ENCODE measurements around the gene MOV10L1. TPM values are rescaled to one million over a fixed set of nuclear protein-coding genes. Genes with fewer than 3 reads are reported as not detected.

The MOV10L1 gene
- total and polyA plus RNA-seq, 9 of the 15 experiments (the other 6 are each of a cell fraction or from before 2014, with no cell fraction given) = 0.06 to 0.43 (median 0.15) TPM

GRCh38 chr22:50045211-50046018 is 44.4 kb upstream of the MOV10L1 start:
- WGBS (ENCODE audit: insufficient coverage, low coverage, missing lambda C conversion rate) = 15% methylated on average over 20 of the region's 35 CpGs
- no peaks in the 10 kb centered on the region for H3K9me3 ChIP-seq (replicated peaks; ENCODE audit: control insufficient read depth, insufficient read depth, low read depth, low read length)
- intact Hi-C loops (cut with micrococcal nuclease) = no loop called here
- H3K4me1 ChIP-seq (replicated peaks in 1 of 2; ENCODE audit: control insufficient read depth in 2 of 2, insufficient read depth in 2 of 2, low read length in 2 of 2) = peaks cover 0 to 33% of the 10 kb centered on the region in 2 experiments; a peak in 2 of 5 replicates
- no peak overlapping the region for H3K4me3 ChIP-seq
- BruUV-seq (replicated peaks) = no TSS peak
- no peak overlapping the region for H3K4me2 ChIP-seq (ENCODE audit: insufficient read depth, low read length)
- peaks cover 2 to 60% of the 10 kb centered on the region in 2 experiments; a peak in 3 of 5 replicates for H3K27me3 ChIP-seq (ENCODE audit: control insufficient read depth in 2 of 2, insufficient read depth in 2 of 2, low read length in 2 of 2)
- H3K9me1 ChIP-seq (ENCODE audit: control insufficient read depth, insufficient read depth, low read length) = no peaks in the 10 kb centered on the region
- no peak overlapping the region for H2AFZ ChIP-seq (ENCODE audit: low read depth, low read length)
- no peak overlapping the region for H3K9ac ChIP-seq (ENCODE audit: insufficient read depth in 1 of 2, low read depth in 2 of 2, low read length in 2 of 2)
- H3K36me3 ChIP-seq (ENCODE audit: control insufficient read depth, insufficient read depth, low read length) = no peaks in the 10 kb centered on the region
- ChIA-PET CTCF (ENCODE audit: low intra/inter-chr PET ratio) (no interaction called here), POLR2A (interaction anchor here (0.7 kb wide), 1 partner anchor 15 kb away, joined by 4 read pairs; no protein-coding TSS in a partner anchor)
- no peaks in the 10 kb centered on the region for H3K79me2 ChIP-seq (ENCODE audit: control insufficient read depth, insufficient read depth, low read length)
- FAIRE-seq (no peak), ATAC-seq (no peak), DNase-seq (ENCODE audit: extremely low read depth in 1 of 4, low spot score in 3 of 4) (no peak)
- 0 out of 2 replicates have a peak, but pooled peaks cover 3% of the 10 kb centered on the region for H4K20me1 ChIP-seq (replicated peaks; ENCODE audit: control insufficient read depth, insufficient read depth, low read length)
- no peak overlapping the region for H3K27ac ChIP-seq (ENCODE audit: extremely low read depth, low read depth, low read length)
- in situ Hi-C loops (cut with MboI) = no loop called here
- TF ChIP-seq PHB (CRISPR knock-in tag; IDR thresholded peaks at IDR 0.05) (no peak), SP2 (IDR thresholded peaks at IDR 0.05; ENCODE audit: extremely low read depth, low read depth, low read length, poor library complexity, severe bottlenecking) (no peak), SIN3A (IDR thresholded peaks at IDR 0.05; ENCODE audit: borderline replicate concordance in 2 of 2, control insufficient read depth in 1 of 2, low read depth in 2 of 2, low read length in 2 of 2) (no peak), ZNF407 (IDR thresholded peaks at IDR 0.05; ENCODE audit: low read depth) (no peak), NCOR1 (IDR thresholded peaks at IDR 0.05) (no peak), MAZ (CRISPR knock-in tag; conservative IDR thresholded peaks at IDR 0.05 in 1 of 2, IDR thresholded peaks at IDR 0.05 in 1 of 2) (no peak), SNAPC5 (CRISPR knock-in tag; IDR thresholded peaks at IDR 0.05) (no peak), ZNF41 (CRISPR knock-in tag; conservative IDR thresholded peaks at IDR 0.05) (no peak), IRF1 (CRISPR knock-in tag; IDR thresholded peaks at IDR 0.05; ENCODE audit: borderline replicate concordance) (no peak), ZNF263 (CRISPR knock-in tag; IDR thresholded peaks at IDR 0.05; ENCODE audit: borderline replicate concordance) (no peak), ZNF507 (tag; conservative IDR thresholded peaks at IDR 0.05) (no peak)

Measured in K562 (cell line).